Choroid plexus epithelial cell (primary cell): ENCODE results near the gene APBA2.

Experiments used
- DNase-seq: peaks from one replicate; pipeline ENCODE4 v3.0.0-alpha.2; 2010; ENCODE audit warnings: low read depth
- H3K4me3 ChIP-seq: 2 replicates; pipeline ENCODE4 v1.5.1; 2011; ENCODE audit warnings: low read depth, mild to moderate bottlenecking, control low read depth, low read length, moderate library complexity
- TF ChIP-seq, protein P1 (sequence below): conservative IDR thresholded peaks from 2 replicates; pipeline ENCODE4 v1.5.1; 2011; ENCODE audit warnings: low read depth, mild to moderate bottlenecking, control low read depth, inconsistent platforms, low read length, moderate library complexity

Gene APBA2

DNA sequence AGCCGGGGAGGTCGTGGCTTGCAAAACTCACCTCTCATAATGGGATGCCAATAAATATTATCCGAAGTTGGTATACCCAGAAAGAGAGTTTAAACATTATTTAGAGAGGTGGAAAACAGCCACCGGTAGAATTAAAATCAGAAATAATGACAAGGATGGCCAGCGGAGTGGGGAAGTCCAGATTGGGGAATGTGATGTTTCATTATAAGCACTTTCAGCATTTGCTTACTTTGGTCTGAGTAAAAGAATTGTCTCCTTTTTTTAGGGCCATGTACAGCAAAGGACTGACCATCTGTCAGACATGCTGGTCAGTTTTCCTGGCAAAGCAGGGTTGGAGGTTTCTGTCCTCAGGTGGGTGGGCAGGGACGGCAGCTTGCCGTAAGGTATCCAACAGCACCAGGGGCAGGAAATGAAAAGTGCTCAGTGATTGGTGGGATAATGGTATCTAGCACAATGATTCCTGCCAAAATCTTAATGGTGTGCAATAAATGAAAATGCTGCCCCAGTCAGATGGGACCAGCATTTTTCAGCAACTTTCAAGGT, 24.3 kb downstream of the APBA2 start:
- no peak for DNase-seq
- no peak overlapping the region for H3K4me3 ChIP-seq
- TF ChIP-seq, protein P1, sequence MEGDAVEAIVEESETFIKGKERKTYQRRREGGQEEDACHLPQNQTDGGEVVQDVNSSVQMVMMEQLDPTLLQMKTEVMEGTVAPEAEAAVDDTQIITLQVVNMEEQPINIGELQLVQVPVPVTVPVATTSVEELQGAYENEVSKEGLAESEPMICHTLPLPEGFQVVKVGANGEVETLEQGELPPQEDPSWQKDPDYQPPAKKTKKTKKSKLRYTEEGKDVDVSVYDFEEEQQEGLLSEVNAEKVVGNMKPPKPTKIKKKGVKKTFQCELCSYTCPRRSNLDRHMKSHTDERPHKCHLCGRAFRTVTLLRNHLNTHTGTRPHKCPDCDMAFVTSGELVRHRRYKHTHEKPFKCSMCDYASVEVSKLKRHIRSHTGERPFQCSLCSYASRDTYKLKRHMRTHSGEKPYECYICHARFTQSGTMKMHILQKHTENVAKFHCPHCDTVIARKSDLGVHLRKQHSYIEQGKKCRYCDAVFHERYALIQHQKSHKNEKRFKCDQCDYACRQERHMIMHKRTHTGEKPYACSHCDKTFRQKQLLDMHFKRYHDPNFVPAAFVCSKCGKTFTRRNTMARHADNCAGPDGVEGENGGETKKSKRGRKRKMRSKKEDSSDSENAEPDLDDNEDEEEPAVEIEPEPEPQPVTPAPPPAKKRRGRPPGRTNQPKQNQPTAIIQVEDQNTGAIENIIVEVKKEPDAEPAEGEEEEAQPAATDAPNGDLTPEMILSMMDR, result no peak

DNA sequence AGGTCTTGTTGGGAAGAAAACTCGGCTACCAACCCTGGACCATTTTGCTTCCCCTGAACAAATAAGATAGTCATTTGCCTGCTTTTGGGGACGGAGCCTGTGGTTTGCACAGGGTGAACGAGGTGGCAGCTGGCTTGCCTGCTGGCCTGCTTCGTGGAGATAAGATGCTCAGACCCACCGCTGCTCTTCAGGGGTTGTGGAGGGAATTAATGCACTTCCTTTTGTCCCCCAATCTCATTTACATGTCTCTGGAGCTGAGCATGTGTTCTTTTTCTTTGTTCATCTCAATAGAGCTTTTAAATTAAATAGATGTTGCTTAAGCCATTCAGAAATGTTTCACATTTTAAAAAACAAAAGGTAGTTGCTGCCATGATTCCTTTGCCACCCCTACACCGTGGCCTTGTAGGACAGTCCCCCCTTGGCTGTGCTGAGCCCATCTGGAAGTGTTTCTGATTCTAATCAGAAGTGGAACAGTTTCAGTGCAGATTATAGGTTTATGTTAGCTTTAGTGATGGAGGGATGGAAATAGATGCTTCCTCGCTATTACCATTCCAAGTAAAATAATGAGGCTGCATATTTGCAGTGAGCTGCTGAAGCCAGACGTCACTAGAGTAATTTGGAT, 25.6 kb downstream of the APBA2 start:
- TF ChIP-seq, protein P1, result no peak
- H3K4me3 ChIP-seq, result no peak overlapping the region
- DNase-seq, result no peak

DNA sequence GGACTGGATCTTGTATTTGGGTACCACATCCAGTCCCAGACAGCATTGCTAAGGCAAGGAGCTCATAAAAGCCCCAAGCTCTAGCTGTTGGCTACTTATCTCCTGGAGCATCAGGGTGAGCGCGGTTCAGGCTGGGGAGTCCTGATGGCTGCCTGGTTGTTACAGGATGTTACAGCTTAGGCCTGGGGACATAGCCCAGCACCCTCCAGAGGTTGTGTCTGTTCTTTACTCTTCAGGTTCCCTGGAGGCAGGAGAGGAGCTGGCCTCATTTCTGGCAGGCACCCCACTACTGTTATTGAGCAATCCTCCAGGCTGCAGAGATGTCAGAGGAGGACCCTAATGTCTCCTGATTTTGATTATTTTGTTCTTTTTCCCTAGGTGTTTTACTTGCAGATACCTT, 26.6 kb downstream of the APBA2 start:
- peak; percentile 37 for DNase-seq
- TF ChIP-seq, protein P1, result no peak

GRCh38 chr15:28913171-28913765, 27.5 kb downstream of the APBA2 start:
- no peak overlapping the region for H3K4me3 ChIP-seq
- TF ChIP-seq, protein P1, result peak; percentile 40
- DNase-seq, result peak; percentile 13

More for the DNA sequence above, 26.6 kb downstream of the APBA2 start:
- H3K4me3 ChIP-seq, result no peak overlapping the region

- DNase-seq, result no peak
- TF ChIP-seq, protein P1, result no peak
- H3K4me3 ChIP-seq, result no peak overlapping the region
Measured at GRCh38 chr15:28914046-28914445, 28.3 kb downstream of the APBA2 start.

GRCh38 chr15:28914483-28915023, 28.8 kb downstream of the APBA2 start:
- H3K4me3 ChIP-seq, result no peak overlapping the region
- TF ChIP-seq, protein P1, result no peak

More at GRCh38 chr15:28914483-28915023, 28.8 kb downstream of the APBA2 start:
- no peak for DNase-seq
